GM19328 (cell line): ENCODE measurements around the gene IL17B.

ENCODE experiments used
- ATAC-seq: cut with Tn5 transposase; IDR thresholded peaks from one replicate; pipeline ENCODE4 v1.9.1; 2021; ENCODE audit warnings: mild to moderate bottlenecking, moderate library complexity; ENCODE audit not compliant: unreplicated experiment

Gene IL17B

GRCh38 chr5:149363936-149364335 lies 15.2 kb downstream of the IL17B start:
- ATAC-seq = no peak

GRCh38 chr5:149363358-149363757 lies 15.7 kb downstream of the IL17B start:
- ATAC-seq = no peak

- no peak for ATAC-seq
These were observed 16.6 kb downstream of the IL17B start for GRCh38 chr5:149362541-149362940.

- no peak for ATAC-seq
These were observed 18.8 kb downstream of the IL17B start for GRCh38 chr5:149360272-149360671.

GRCh38 chr5:149358868-149359495 lies 20.1 kb downstream of the IL17B start:
- no peak for ATAC-seq

GRCh38 chr5:149358294-149358651 lies 20.8 kb downstream of the IL17B start:
- peak; percentile 1 for ATAC-seq

- peak; percentile 100 for ATAC-seq
These were observed 21.5 kb downstream of the IL17B start, which contains the start of gene PCYOX1L for GRCh38 chr5:149357370-149358293. TSS of gene PCYOX1L (plus strand) at chr5:149358046. CDS start at chr5:149358069, 23 bp downstream.

GRCh38 chr5:149356391-149356790 lies 22.7 kb downstream of the IL17B start:
- ATAC-seq = no peak

- no peak for ATAC-seq
These were observed 23.4 kb downstream of the IL17B start for GRCh38 chr5:149355688-149356087.

GRCh38 chr5:149353911-149354310 lies 25.2 kb downstream of the IL17B start:
- ATAC-seq = no peak

- ATAC-seq = no peak
These were observed 26.9 kb downstream of the IL17B start for GRCh38 chr5:149352169-149352568.

GRCh38 chr5:149349382-149349781 lies 29.7 kb downstream of the IL17B start:
- no peak for ATAC-seq

- ATAC-seq = no peak
These were observed 30.6 kb downstream of the IL17B start for GRCh38 chr5:149348518-149348917.

- ATAC-seq = no peak
These were observed 33.2 kb downstream of the IL17B start for GRCh38 chr5:149345892-149346222.

GRCh38 chr5:149345147-149345891 lies 33.8 kb downstream of the IL17B start, which contains the start of gene GRPEL2:
TSS of gene GRPEL2 (plus strand) at chr5:149345499. CDS start at chr5:149345540, 41 bp downstream.
- ATAC-seq = peak; percentile 98

- no peak for ATAC-seq
These were observed 34.9 kb downstream of the IL17B start for GRCh38 chr5:149344151-149344550.

GRCh38 chr5:149341876-149342275 lies 37.2 kb downstream of the IL17B start:
- ATAC-seq = no peak

GRCh38 chr5:149340920-149341319 lies 38.2 kb downstream of the IL17B start:
- no peak for ATAC-seq

GRCh38 chr5:149338364-149338763 lies 40.7 kb downstream of the IL17B start:
- ATAC-seq = no peak

GRCh38 chr5:149337736-149338135 lies 41.4 kb downstream of the IL17B start:
- ATAC-seq = no peak

GRCh38 chr5:149333711-149334443 lies 45.2 kb downstream of the IL17B start:
- ATAC-seq = no peak
